Endometrial microvascular endothelial cells (primary cell): ENCODE data around the gene CNR1. TPM values are rescaled to one million over a fixed set of nuclear protein-coding genes. Genes with fewer than 3 reads are reported as not detected.

ENCODE experiments used
- in situ Hi-C: cut with HindIII; loops from 2 replicates; pipeline ENCODE4 v1.10.0; 2017; ENCODE audit warnings: low sequenced_read_pairs, low pct_unique_long_range_greater_than_20kb; ENCODE audit errors: inconsistent ontology term
- total RNA-seq: library from RNA; depleted of rRNA; stranded (reverse); fragments of >200 nt; gene quantifications from one replicate; pipeline ENCODE4 v1.2.3, GENCODE V29; 2015; ENCODE audit errors: inconsistent ontology term

The CNR1 gene
- total RNA-seq, 1 donor from 2014 or later: not detected

GRCh38 chr6:88145298-88145963 lies 20.7 kb downstream of the CNR1 start:
- in situ Hi-C loops: no loop called here

DNA sequence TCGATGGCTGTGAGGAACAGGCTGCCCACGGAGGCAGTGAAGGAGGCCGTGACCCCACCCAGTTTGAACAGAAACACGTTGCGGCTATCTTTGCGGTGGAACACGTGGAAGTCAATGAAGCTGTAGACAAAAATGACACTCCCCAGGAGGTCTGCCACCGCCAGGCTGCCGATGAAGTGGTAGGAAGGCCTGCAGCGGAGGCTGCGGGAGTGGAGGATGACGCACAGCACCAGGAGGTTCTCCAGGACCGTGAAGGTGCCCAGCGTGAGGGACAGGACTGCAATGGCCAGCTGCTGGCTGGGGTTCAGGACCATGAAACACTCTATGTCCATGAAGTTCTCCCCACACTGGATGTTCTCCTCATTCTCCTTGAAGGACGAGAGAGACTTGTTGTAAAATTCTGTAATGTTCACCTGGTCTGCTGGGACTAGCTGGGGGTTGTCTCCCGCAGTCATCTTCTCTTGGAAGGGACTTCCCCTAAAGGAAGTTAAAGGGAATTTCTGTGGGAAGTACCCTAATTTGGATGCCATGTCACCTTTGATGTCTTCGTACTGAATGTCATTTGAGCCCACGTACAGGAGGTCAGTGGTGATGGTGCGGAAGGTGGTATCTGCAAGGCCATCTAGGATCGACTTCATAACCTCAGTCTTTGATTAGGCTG lies 21.4 kb downstream of the CNR1 start:
- in situ Hi-C loops: no loop called here

- in situ Hi-C loops: no loop called here
Observed at GRCh38 chr6:88143421-88144157, 22.6 kb downstream of the CNR1 start.

DNA sequence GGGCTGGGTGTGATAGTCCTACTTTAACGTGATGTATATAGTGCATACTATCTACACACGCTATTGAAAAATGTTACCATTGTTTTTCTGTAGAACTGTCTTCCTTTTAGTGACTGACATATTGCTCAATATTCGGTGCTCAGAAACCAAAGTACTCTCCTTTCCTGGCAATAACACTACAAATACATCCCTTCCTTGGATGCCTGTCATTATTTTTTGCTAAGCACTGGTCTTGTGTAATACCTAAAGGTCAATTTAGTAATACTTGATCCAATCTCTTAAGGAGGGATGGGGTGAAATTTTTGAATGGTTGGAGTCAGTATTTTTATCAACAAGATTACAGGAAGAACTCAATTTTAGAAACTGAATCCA lies 23.9 kb downstream of the CNR1 start:
- in situ Hi-C loops: no loop called here

GRCh38 chr6:88141561-88142296 lies 24.4 kb downstream of the CNR1 start:
- in situ Hi-C loops: no loop called here

DNA sequence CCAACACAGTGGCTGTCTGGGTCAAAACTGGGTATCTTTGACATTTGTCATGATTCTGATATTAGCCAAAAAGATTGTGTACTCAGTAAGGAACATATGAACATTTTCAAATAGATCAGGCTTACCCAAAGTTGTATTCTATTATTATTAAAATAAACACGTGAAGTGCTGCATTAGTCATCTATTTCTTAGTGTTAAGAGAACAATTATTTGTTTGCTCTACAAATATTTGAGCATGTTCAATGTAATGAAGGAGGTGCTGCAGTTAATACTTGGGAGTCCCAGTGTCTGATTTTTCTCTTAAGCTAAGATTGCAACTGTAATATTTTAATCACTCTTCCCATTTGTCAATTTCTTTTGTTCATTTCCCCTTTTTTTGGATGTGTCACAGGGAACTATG lies 28.2 kb downstream of the CNR1 start:
- in situ Hi-C loops: no loop called here

DNA sequence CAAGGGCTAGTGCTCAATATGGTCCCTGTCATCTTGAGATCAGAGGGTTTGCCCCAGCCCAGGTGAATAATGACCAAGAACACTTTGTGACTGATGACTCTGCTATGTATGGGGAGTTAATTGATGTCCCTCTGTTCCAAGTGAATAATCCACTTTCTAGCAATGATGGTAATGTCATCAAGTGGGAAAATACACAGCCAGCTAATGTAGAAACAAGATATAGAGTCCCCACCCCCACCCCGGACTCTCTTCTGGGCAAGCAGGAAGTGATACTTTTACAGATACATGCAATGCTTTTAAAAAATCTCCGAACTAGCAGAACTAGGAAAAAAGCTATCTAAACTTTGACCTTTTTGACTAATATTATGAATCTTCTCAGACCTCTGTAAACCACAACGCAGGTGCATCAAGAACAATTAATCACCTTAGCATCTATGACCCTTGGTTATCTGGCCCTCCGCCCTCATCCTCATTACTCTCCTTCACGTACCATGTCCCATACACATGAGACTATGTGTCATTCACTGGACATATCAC lies 30.5 kb downstream of the CNR1 start:
- in situ Hi-C loops: no loop called here

DNA sequence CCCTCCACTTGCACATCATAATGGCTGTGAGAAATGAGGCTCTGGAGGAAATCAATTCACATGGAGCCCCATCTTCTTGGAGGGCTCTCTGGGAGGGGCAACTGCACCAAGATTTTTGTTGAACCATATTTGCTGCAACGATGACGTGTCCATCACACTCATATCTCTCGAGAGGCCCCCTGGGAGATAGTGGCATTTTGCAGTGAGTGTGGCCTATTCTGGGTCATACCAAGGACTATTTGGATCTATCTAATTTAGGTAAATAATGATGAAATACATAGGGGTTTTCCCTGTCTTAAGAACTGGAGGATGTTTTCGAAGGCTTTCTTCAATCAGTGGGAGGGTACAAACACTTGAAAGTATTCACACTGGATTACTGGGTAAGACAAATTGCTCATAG lies 31.6 kb downstream of the CNR1 start:
- in situ Hi-C loops: no loop called here

DNA sequence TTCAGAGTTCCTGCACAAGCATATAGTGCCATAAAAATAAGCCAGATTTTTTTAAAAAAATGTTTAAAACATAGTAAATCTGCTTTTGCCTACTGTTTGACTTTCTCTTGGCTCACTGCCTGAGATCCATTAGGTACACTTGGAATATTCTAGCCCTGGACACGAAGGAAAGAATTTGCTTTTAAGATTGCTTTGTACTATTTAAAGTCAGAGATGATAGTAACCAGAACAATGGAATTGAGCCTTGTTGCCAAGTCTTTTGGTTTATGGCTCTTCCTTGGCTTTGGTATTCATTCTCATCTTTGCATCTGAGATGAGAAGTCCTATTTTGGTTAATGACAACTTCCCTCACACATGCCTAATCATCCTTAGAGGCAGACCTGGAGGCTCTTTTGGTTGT lies 32.4 kb downstream of the CNR1 start:
- in situ Hi-C loops: no loop called here

- in situ Hi-C loops: no loop called here
Observed at GRCh38 chr6:88124925-88125557, 41.1 kb downstream of the CNR1 start.

- in situ Hi-C loops: no loop called here
Observed at GRCh38 chr6:88120635-88121034, 45.5 kb downstream of the CNR1 start.

GRCh38 chr6:88119769-88120168 lies 46.4 kb downstream of the CNR1 start:
- in situ Hi-C loops: no loop called here

DNA sequence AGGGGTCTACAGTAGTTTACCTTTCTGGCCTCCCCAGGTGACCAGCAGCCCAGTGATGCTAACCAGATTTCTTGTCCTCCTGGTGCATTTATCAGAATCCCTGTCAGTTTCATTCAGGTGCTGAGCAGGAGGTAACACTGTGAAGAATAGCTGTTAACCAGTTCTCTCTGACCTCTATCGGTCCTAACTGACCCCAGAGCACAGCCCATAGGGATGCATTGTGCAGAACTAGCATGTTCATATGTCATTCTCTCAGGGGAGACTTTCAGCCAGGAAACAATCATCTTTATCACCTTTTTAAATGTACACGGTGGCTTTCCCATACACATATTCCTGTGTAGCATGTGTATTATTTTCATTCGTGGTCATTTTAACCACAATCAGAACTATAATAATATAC lies 49.9 kb downstream of the CNR1 start:
- in situ Hi-C loops: no loop called here

- in situ Hi-C loops: no loop called here
Observed at GRCh38 chr6:88115307-88115706, 50.8 kb downstream of the CNR1 start.

GRCh38 chr6:88114838-88115237 lies 51.3 kb downstream of the CNR1 start:
- in situ Hi-C loops: no loop called here

DNA sequence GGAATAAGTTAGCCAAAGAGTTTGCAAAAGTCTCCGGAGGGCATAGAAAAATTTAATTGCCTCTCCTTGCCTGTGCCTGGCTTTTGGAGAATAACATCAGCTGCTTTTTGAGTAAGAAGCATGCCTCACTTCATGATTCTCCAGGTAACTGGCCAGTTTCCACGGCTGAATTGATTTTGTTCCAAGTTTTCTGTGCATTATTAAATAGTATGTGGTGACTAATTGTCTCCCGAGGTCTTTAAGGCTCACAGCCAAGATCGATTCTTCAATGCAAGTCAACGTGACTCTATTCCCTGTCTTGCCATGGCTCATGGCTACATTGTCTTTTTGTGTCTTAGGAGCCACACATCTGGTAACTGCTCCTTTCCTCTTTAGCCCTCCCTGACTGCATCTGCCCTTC lies 54.2 kb downstream of the CNR1 start:
- in situ Hi-C loops: no loop called here

DNA sequence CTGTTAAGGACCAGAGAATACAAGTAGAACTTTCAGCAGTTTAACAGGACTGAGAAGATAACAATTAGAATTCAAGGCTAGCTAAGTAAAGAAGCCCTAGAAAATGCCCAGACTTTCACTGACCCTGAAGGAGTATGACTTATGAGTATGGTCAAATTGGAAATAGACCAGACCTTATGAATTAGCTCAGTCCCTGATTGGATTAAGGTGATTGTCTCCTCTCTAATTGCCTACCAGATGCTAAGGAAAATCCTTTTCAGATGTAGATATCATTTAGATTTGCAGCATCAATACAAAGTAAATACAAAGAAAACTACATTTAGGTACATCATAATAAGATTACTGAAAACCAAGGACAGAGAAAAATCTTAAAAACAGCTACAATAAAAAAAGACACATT lies 58.9 kb downstream of the CNR1 start:
- in situ Hi-C loops: no loop called here

DNA sequence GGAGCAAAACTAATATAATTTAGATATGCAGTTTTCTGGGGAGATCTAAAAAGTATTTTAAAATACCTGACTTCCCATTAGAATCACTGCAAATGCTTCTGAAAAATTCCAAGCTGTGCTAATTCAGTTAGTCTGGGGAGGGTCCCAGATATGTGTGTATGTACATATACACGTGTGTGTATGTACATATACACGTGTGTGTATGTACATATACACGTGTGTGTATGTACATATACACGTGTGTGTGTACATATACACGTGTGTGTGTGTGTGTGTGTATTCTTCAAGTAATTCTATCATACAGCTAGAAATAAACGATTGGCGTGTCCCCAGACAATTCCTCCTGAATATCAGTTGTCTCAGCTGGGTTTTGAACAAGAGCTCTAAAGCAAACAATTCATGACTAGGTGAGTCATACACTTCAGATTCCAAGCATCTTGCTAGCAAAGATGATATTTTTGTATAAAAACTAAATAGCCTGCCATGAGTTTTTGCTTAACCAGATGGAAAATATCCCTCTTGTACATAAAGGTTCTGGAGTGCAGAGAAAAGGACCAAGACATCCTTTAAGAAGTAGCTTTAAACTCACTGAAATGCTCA lies 60.3 kb downstream of the CNR1 start:
- in situ Hi-C loops: no loop called here
